HG03108 (cell line): ENCODE results near the gene ETHE1.
A peak's percentile ranks its signal among the peaks of the same experiment; 100 is the strongest.

Experiments
- ATAC-seq: cut with Tn5 transposase; IDR thresholded peaks from one replicate; pipeline ENCODE4 v1.9.1; 2021; ENCODE audit warnings: moderate library complexity; ENCODE audit not compliant: unreplicated experiment

Gene ETHE1, protein sequence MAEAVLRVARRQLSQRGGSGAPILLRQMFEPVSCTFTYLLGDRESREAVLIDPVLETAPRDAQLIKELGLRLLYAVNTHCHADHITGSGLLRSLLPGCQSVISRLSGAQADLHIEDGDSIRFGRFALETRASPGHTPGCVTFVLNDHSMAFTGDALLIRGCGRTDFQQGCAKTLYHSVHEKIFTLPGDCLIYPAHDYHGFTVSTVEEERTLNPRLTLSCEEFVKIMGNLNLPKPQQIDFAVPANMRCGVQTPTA

DNA sequence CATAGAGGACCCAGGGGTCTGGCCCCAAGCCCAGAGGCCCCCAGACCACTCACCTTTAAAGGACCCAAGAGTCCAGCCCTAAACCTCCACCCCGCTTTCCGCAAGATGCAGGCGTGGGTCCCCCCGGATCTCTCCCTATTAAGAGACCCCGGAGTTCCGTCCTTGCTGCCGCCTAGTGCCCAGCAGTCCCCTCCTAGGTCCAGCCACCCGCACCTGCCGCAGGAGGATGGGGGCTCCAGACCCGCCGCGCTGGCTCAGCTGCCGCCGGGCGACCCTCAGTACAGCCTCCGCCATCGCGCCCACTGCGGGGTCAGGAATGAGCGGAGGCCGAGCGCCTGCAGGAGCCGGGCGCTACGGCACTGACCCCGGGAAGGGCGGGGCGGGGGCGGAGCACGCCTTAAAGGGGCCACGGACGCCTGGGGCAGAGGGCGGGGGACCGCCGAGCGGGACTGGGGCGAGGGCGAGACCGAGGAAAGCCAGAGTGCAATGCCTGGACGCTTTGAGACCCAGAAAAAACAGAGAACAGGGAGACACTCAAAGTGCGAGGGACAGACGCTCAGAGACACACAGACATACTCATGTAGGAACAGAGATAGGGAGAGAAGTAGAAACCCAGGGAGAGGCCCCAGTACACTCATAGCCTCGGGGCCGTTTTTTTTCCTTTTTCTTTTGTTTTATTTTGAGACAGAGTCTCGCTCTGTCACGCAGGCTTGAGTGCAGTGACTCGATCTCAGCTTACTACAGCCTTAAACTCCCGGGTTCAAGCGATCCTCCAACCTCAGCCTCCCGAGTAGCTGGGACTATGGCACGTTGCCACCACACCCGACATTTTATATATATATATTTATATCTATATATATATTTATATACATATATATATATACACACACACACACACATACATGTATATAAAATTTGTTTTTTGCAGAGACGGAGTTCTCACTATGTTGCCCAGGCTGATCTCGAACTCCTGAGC is at the start of gene ETHE1:
Gene ETHE1 (minus strand): TSS at position 318 of the 976 bp plus-strand sequence. CDS start 24 bp downstream, at position 294.
- peak; percentile 55 for ATAC-seq

DNA sequence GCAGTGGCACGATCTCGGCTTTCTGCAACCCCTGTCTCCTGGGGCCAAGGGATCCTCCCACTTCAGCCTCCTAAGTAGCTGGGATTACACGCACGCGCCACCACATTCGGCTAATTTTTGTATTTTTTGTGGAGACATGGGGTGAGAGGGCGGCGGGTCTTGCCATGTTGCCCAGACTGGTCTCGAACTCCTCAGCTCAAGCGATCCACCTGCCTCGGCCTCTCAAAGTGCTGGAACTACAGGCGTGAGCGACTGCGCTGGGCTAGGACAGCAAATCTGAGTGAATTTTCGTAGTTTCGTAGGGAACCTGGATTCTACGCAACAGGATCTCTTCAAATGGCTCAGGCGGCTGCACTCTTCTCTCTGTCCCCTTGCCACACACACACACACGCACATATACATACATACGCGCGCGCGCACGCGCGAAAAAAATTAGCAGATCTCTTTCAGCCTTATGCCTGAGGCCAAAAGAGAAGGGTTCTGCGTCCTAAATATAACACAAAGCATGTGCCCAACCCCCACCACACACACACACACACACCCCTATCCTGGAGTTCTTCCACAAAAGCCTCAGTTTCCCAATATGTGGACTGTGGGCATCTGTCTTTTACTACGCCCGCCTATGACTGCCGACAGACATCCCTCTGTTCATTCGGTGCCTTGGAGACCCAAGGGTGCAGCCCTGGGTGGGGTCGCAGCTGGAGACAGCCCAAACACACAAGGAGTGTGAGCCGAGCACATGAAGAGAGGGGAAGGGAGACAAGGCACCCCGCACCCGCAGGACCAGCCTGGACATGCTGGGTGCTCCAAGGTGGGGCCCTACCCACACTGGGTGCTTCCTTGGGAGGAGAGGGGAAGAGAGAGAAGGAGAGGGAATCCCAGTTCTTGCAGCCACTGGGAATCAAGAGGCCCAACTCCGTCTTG is 49.2 kb upstream of the ETHE1 start:
- ATAC-seq: no peak

DNA sequence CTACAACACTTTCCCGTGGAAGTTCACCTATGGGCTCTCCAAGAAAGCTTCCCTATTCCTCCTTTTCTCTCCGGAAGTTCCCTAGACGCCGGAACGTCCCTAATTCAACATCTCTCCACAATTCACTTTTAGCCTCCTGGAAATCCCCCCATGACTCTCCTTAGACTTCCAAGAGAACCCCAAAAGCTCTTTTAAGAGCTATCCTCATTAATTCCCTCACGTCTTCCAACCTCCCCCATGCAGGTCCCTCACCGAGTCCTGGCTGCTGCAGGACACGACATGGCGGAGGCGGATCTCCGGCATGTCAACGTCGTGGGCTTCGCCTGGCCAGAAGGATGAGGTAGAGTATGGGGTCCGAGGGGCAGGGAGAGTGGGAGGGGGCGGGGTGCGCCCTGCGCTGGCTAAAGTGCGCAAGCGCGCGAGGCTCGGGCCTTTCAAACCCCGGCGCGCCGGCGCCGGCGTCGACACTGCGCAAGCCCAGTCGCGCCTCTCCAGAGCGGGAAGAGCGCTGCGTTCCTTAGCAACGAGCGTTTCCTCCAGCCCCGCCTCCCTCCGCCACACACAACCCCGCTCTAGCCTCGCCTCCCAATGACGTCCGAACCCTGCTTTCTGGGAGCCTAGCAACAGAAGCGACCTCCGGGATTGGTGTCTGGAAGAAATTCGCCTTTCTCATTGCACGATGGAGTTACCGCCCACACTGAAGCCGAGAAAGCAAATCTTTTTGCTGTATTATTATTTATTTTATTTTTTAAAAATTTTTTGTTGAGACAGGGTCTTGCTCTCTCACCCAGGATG is 48.4 kb upstream of the ETHE1 start, which contains the start of the genes PINLYP and XRCC1:
Gene PINLYP (plus strand): TSS at position 646 of the 795 bp plus-strand sequence. CDS start 1,391 bp downstream, outside the sequence.
Gene XRCC1 (minus strand): TSS at position 372 of the 795 bp plus-strand sequence. CDS start 69 bp downstream, at position 303.
- peak; percentile 94 for ATAC-seq

DNA sequence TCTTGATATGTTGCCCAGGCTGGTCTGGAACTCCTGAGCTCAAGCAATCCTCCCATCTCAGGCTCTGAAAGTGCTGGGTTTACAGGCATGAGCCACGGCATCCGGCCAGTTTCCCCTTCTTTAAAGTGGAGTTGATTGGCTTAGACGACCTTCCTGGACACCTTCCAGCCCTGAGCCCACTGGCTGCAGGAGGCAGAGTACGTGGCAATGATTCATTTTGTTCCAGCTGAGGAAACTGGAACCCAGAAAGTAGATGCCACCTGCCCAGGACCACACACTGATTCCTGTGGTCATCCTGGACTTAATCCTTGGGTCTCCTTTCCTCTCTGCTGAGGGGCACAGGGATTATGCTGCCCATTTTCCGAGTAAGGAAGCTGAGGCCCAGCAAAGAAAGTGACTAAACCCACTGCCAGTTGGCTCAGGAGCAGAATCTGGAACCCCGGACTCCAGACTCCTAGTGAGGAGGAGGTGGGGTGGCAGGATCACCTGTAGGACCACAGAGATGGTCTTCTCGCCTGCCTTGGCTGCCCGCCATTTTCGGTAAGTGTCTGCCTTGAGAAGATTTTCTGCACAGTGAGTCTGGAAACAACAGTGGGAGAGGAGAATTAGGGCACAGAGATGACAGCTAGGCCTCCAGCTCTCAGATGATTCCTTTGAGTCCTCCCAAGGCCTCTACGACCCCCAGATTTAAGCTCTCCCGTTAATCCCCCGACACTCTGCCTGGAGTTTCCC is 47.6 kb upstream of the ETHE1 start:
- ATAC-seq: no peak

DNA sequence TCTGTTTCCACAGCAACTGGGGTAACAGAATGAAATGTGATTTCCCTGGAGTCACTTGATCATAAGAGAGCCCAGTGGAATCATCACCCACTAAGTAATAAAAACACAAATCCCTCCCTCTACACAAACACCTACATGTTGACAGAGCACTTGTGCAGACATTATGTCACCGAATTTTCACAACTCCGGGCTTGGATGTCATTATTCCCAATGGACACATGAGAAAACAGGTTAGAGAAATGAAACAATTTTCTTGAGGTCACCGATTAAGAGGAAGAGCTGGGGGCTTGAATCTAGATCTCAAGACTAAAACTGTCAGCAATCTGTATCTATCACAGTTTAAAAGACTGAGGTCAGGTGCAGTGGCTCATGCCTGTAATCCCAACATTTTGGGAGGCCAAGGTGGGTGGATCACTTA is 45.2 kb upstream of the ETHE1 start:
- no peak for ATAC-seq

DNA sequence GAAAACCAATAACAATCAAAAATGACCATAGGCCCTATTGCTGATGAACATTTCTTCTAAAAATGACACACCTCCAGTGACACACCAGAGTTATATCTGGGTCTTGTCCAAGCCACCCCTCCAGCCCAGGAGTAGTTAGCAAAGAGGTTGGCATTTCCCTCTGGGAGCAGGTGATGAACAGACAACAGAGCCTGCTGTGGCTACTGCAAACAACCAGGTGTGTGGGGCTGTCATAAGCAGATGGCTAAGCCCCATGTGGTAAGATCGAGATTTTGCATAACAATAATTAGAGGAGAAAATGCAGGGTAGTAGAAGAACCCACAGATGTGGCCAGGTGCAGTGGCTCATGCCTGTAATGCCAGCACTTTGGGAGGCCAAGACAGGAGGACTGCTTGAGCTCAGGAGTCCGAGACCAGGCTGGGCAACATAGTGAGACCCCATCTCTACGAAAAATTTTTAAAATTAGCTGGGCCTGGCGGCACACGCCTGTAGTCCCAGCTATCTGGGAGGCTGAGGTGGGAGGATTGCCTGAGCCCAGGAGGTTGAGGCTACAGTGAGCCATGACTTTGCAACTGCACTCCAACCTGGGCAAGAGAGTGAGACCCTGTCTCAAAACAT is 43.3 kb upstream of the ETHE1 start:
- no peak for ATAC-seq

DNA sequence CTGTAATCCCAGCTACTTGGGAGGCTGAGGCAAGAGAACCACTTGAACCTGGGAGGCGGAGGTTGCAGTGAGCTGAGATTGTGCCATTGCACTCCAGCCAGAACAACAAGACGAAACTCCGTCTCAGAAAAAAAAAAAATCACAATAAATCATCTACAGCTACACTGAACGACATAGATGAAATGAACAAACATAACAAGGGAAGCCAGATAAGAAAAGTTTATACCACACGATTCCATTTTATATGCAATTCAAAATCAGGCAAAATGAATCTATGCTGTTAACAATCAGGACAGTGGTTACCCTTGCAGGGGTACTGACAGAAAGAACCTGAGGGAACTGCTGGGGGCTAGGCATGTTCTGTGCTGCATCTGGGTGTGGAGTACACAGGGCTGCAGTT is 42.7 kb upstream of the ETHE1 start:
- no peak for ATAC-seq

DNA sequence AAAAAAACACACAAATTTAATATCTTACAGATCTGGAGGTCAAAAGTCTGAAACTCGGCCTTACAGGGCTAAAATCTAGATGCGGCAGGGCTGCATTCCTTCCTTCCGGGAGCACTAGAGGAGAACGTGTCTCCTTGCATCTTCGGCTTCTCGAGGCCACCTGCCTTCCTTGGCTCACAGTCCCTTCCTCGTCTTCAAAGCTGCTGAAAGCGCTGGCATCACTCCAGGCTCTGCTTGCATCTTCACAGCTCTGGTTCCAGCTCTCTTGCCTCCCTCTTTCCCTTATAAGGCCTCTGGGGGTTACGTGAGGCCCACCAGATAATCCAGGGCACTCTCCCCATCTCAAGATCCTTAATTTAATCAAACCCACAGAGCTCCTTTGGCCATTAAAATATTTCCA is 37.8 kb upstream of the ETHE1 start:
- ATAC-seq: no peak

DNA sequence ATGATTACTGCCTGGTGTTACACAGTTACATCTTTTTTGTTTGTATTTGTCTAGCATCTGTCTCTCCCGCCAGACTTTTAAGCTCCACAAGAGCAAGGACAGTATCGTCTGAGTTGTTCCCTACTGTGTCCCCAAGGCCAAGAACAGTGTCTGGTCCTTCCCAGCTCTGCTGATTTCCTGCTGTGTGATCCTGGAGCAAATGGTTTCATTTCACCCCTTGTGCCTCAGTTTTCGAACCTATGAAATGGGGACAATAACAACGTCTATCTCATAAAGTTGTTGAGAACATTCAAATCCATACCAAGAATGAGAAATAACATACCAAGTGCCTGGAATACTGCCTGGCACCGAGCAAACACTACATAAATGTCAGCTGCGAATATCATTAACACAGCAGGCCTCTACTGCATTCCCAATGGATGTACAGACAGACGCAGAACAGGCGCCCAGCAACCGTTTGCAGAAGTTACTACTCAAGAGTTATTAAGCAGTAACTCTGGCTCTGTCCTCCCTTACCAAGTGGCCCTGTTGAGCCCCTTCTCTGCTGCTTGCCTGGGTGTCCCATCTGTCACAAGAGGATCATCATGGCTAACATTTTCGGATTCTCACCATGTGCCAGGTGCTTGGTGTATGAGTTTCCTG is 36.9 kb upstream of the ETHE1 start:
- no peak for ATAC-seq

DNA sequence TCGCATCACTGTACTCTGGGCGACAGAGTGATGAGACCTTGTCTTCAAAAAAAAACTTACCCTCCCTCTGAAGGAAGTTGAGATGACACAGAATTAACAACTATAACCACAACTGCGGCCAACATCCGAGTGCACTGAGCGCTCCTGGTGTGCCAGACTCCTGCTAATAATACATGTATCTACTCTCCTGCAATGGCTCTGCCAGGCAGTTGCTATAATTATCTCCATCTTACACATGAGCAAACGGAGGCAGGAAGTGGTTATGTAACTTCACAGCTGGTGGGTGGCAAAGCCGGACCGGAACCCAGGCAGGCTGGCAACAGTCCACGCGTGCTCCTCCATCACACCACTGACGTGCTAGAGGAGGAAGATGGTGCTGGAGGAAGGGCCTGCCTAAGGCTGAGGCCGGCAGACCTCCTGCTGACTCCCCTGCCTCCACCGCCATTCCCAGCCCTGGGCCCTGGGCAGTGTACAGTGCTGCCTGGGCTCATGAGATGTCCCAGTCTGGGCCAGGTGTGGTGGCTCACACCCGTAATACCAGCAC is 35.8 kb upstream of the ETHE1 start:
- peak; percentile 68 for ATAC-seq

DNA sequence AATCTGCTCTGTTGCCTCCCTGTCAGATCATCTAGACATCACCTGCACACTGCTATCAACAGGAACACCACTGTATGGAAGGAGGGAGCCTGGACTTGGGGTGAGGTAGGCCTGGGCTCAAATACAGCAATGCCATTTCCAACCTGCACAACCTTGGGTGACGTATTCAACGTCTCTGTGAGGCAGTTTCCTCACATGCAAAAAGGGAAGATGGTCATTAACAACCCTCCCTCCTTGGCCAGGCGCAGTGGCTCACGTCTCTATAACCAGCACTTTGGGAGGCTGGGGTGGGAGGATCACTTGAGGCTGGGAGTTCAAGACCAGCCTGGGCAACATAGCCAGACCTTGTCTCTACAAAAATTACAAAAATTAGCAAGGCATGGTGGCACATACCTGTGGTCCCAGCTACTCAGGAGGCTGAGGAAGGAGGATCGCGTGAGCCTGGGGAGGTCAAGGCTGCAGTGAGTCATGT is 35.3 kb upstream of the ETHE1 start:
- no peak for ATAC-seq

DNA sequence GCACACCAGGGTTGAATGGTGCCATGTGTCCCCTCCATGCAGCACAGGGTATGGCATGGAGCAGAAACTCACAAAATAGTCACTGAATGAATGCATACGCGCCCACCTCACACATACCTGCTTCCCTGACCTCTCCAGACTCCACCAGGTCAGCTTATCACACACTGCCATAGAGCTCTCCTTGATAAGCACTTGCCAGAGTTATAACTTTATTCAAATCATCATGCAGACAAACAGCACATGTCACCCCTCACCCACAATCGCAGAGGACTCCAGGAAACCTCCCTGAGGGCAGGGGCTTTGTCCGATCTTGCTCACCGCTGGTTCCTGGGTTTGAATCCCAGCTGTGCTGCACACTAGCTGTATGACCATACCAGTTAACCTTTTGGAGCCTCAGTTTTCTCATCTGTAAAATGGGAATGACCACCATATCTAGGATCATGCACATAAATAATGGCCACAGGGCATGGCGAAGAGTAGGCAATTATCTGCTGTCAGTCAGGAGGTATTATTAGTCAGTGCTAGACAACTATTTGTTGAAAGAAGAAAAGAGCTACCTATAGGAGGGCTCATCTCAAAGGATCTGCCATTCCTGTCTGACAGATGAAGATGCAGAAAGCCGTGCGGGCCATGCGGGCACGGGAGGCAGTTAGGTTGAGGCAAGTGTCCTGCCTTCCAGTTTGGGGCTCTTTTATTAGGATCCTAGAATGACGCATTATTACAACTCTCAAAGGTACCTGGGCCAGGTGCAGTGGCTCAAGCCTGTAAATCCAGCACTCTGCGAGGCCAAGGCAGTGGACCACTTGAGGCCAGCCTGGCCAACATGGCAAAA is 34.4 kb upstream of the ETHE1 start:
- no peak for ATAC-seq

DNA sequence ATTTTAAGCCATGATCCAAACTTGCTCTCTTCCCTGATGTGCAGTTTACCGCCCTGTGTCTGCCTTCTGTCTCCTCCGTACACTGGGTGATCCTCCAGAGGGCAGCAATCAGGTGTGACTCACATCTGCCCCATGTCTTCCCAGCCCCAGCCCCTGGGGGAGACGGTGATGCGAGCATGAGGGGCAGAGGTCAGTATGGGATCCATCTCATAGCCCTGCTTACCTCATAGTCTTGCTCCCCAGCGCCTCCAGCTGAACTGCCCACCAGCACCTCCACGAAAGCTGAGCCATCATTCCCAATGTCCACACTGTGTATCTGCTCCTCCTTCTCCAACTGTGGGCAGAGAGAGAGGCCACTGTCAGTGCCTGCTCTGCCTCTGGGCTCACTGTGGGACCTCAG is 33.7 kb upstream of the ETHE1 start:
- no peak for ATAC-seq

DNA sequence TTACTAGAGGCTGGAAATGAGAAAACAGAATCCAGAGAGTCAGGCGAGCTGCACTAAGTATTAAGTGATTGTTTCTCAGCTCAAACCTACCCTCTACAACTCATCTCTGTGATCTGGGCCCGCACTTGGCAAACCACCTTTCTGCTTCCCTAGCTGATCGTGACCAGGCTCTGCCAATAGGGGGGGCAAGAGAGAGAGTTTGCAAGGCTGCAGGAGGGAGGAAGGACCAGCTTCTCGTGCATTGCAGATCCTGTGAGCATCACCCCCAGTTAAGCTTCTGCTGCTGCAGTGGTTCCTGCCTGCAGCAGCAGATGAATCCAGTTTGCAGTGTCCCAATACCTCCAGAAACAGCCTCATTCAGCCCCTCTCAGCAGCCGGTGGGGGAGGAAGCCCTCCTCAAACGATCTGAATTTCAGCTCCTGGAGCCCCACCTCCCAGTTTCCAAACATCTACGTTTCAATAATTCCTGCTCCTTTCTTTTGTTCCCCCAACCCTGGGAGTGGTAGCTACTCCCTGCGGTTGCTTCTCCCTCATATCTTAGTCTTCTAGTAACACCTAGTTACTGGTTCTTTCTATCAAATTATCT is 28.3 kb upstream of the ETHE1 start:
- no peak for ATAC-seq

DNA sequence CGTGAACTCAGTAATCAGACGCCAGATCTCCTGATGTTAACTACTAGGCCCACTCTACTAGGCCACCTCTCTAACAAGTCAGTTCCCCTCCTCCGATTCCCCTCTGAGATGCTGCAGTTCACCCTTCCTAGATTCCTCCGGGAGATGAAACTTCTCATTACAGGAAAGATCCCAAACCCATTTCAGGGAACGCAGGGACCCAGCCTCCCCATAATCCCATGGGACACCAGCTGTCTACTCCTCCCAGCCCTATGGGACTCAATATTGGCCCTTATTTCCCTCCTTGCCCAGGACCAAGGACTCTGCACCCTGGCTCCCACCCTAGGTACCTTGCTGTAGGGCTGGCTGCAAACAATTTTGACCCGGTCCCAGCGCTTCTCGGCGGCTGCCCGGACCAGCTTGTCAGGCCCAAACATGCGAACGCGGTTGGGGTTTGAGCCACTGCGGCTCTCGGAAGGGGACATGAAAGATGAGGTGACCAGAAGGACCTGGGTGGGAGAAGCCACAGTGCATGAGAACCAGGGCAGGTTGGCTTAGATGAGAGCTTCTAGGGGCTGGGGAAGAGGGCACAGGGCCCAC is 27.4 kb upstream of the ETHE1 start:
- ATAC-seq: no peak

DNA sequence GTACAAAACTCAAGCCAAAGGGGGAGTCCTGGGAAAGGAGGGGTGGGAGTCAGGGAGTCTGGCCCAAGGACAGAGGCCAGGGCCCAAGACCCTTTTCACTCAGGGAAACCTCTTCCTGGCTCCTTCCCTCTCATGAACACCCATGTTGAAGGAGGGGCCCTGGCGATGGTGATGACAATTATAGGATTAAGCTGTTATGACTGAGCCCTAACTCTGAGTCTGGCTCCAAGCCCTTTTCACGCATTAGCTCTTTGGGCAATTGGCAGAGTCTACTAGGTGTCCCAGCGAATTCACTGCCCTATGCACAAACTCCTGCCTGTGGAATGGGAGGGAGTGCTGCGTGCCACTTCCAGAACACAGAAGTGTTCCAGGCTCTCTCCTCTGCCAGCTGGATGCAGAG is 26.7 kb upstream of the ETHE1 start:
- ATAC-seq: no peak
